Measurements from ENCODE around the gene HSD17B12.

Gene HSD17B12

GRCh38 chr11:43895601-43896000 lies 215.1 kb downstream of the HSD17B12 start:
- no peak overlapping the region for H3K14ac ChIP-seq (ENCODE audit: low read length)
- H2BK5ac ChIP-seq (ENCODE audit: low read length) = no peak overlapping the region
- H3K9me3 ChIP-seq (replicated peaks in 1 of 2; ENCODE audit: control insufficient read depth in 2 of 2, insufficient read depth in 1 of 2, low read depth in 1 of 2, low read length in 2 of 2) = peaks cover 0 to 5% of the 10 kb centered on the region in 2 donors
- no peak overlapping the region for H2AK5ac ChIP-seq (ENCODE audit: low read depth, low read length)
- H3K23ac ChIP-seq (ENCODE audit: low read depth, low read length, poor library complexity) = no peak overlapping the region
- no peaks in the 10 kb centered on the region for H3K27me3 ChIP-seq (ENCODE audit: control insufficient read depth in 3 of 3, insufficient read depth in 3 of 3, low read depth in 1 of 3, low read length in 3 of 3)
- no peak overlapping the region for H2BK120ac ChIP-seq (ENCODE audit: low read depth, low read length)
- no peak overlapping the region for H2BK12ac ChIP-seq (ENCODE audit: low read length)
- H3K27ac ChIP-seq (replicated peaks; ENCODE audit: low read length) = no peak overlapping the region
- H3K4me3 ChIP-seq (ENCODE audit: low read length in 2 of 2) = no peak overlapping the region
- no peak for DNase-seq (ENCODE audit: low spot score)
- peaks cover 15 to 96% of the 10 kb centered on the region in 2 donors for H3K36me3 ChIP-seq (replicated peaks in 1 of 2; ENCODE audit: control insufficient read depth in 2 of 2, insufficient read depth in 2 of 2, low read length in 2 of 2)
- H2BK15ac ChIP-seq (ENCODE audit: low read length) = no peak overlapping the region
- no CpG with 5 or more reads among the region's 2 CpGs for WGBS, 2 donors (ENCODE audit: extremely low coverage in 2 of 2, insufficient read length in 2 of 2, insufficient replicate concordance in 1 of 2)
- H3K4me1 ChIP-seq (ENCODE audit: control insufficient read depth in 2 of 2, insufficient read depth in 1 of 2, low read depth in 1 of 2, low read length in 2 of 2) = no peaks in the 10 kb centered on the region
- no peaks in the 10 kb centered on the region for H3K79me1 ChIP-seq (ENCODE audit: low read depth, low read length)
- no peak overlapping the region for H3K4me2 ChIP-seq (ENCODE audit: insufficient read depth, low read length, poor library complexity, severe bottlenecking)
- H3K9ac ChIP-seq (ENCODE audit: low read depth, low read length, poor library complexity) = no peak overlapping the region
- H4K8ac ChIP-seq (ENCODE audit: low read depth, low read length) = no peak overlapping the region
- no peak overlapping the region for H3K18ac ChIP-seq (ENCODE audit: low read length)
- H2AFZ ChIP-seq (ENCODE audit: low read length) = no peak overlapping the region
- no peak overlapping the region for H4K91ac ChIP-seq (ENCODE audit: low read depth, low read length, poor library complexity)
- no peak overlapping the region for H3K4ac ChIP-seq (ENCODE audit: low read length)

GRCh38 chr11:43898574-43898973 lies 218.0 kb downstream of the HSD17B12 start:
- Histone ChIP-seq H3K18ac (ENCODE audit: low read length) (no peak overlapping the region), H3K4ac (ENCODE audit: low read length) (no peak overlapping the region), H2AFZ (ENCODE audit: low read length) (no peak overlapping the region), H4K8ac (ENCODE audit: low read depth, low read length) (no peak overlapping the region), H3K4me3 (ENCODE audit: low read length in 2 of 2) (no peak overlapping the region), H3K9ac (ENCODE audit: low read depth, low read length, poor library complexity) (no peak overlapping the region), H2AK5ac (ENCODE audit: low read depth, low read length) (no peak overlapping the region), H3K4me2 (ENCODE audit: insufficient read depth, low read length, poor library complexity, severe bottlenecking) (no peak overlapping the region), H3K27me3 (ENCODE audit: control insufficient read depth in 3 of 3, insufficient read depth in 3 of 3, low read depth in 1 of 3, low read length in 3 of 3) (no peaks in the 10 kb centered on the region), H3K79me1 (ENCODE audit: low read depth, low read length) (no peaks in the 10 kb centered on the region), H3K27ac (replicated peaks; ENCODE audit: low read length) (no peak overlapping the region), H3K4me1 (ENCODE audit: control insufficient read depth in 2 of 2, insufficient read depth in 1 of 2, low read depth in 1 of 2, low read length in 2 of 2) (no peaks in the 10 kb centered on the region), H2BK12ac (ENCODE audit: low read length) (no peak overlapping the region), H3K9me3 (replicated peaks in 1 of 2; ENCODE audit: control insufficient read depth in 2 of 2, insufficient read depth in 1 of 2, low read depth in 1 of 2, low read length in 2 of 2) (peaks cover 0 to 5% of the 10 kb centered on the region in 2 donors), H3K14ac (ENCODE audit: low read length) (no peak overlapping the region), H3K36me3 (replicated peaks in 1 of 2; ENCODE audit: control insufficient read depth in 2 of 2, insufficient read depth in 2 of 2, low read length in 2 of 2) (peaks cover 17 to 96% of the 10 kb centered on the region in 2 donors), H2BK5ac (ENCODE audit: low read length) (no peak overlapping the region), H4K91ac (ENCODE audit: low read depth, low read length, poor library complexity) (no peak overlapping the region), H2BK15ac (ENCODE audit: low read length) (no peak overlapping the region), H2BK120ac (ENCODE audit: low read depth, low read length) (no peak overlapping the region), H3K23ac (ENCODE audit: low read depth, low read length, poor library complexity) (no peak overlapping the region)
- no peak for DNase-seq (ENCODE audit: low spot score)
- WGBS, 2 donors (ENCODE audit: extremely low coverage in 2 of 2, insufficient read length in 2 of 2, insufficient replicate concordance in 1 of 2) = no CpG with 5 or more reads among the region's 7 CpGs

- H3K18ac ChIP-seq (ENCODE audit: low read length) = no peak overlapping the region
- no peaks in the 10 kb centered on the region for H3K79me1 ChIP-seq (ENCODE audit: low read depth, low read length)
- H3K23ac ChIP-seq (ENCODE audit: low read depth, low read length, poor library complexity) = no peak overlapping the region
- H3K36me3 ChIP-seq (replicated peaks in 1 of 2; ENCODE audit: control insufficient read depth in 2 of 2, insufficient read depth in 2 of 2, low read length in 2 of 2) = peaks cover 18 to 96% of the 10 kb centered on the region in 2 donors
- no peak overlapping the region for H2BK5ac ChIP-seq (ENCODE audit: low read length)
- no peak overlapping the region for H3K27ac ChIP-seq (replicated peaks; ENCODE audit: low read length)
- no peak for DNase-seq (ENCODE audit: low spot score)
- no peak overlapping the region for H2AFZ ChIP-seq (ENCODE audit: low read length)
- no peak overlapping the region for H2BK120ac ChIP-seq (ENCODE audit: low read depth, low read length)
- H3K27me3 ChIP-seq (ENCODE audit: control insufficient read depth in 3 of 3, insufficient read depth in 3 of 3, low read depth in 1 of 3, low read length in 3 of 3) = no peaks in the 10 kb centered on the region
- H3K9ac ChIP-seq (ENCODE audit: low read depth, low read length, poor library complexity) = no peak overlapping the region
- H3K9me3 ChIP-seq (replicated peaks in 1 of 2; ENCODE audit: control insufficient read depth in 2 of 2, insufficient read depth in 1 of 2, low read depth in 1 of 2, low read length in 2 of 2) = peaks cover 0 to 5% of the 10 kb centered on the region in 2 donors
- H3K14ac ChIP-seq (ENCODE audit: low read length) = no peak overlapping the region
- no peak overlapping the region for H2BK12ac ChIP-seq (ENCODE audit: low read length)
- no peak overlapping the region for H3K4ac ChIP-seq (ENCODE audit: low read length)
- no peak overlapping the region for H4K91ac ChIP-seq (ENCODE audit: low read depth, low read length, poor library complexity)
- H3K4me1 ChIP-seq (ENCODE audit: control insufficient read depth in 2 of 2, insufficient read depth in 1 of 2, low read depth in 1 of 2, low read length in 2 of 2) = no peaks in the 10 kb centered on the region
- H4K8ac ChIP-seq (ENCODE audit: low read depth, low read length) = no peak overlapping the region
- no CpG with 5 or more reads among the region's 13 CpGs for WGBS, 2 donors (ENCODE audit: extremely low coverage in 2 of 2, insufficient read length in 2 of 2, insufficient replicate concordance in 1 of 2)
- H2AK5ac ChIP-seq (ENCODE audit: low read depth, low read length) = no peak overlapping the region
- no peak overlapping the region for H3K4me3 ChIP-seq (ENCODE audit: low read length in 2 of 2)
- H3K4me2 ChIP-seq (ENCODE audit: insufficient read depth, low read length, poor library complexity, severe bottlenecking) = no peak overlapping the region
- no peak overlapping the region for H2BK15ac ChIP-seq (ENCODE audit: low read length)
Measured at GRCh38 chr11:43899094-43899493, 218.6 kb downstream of the HSD17B12 start.

GRCh38 chr11:43901551-43901950 lies 221.0 kb downstream of the HSD17B12 start:
- H4K91ac ChIP-seq (ENCODE audit: low read depth, low read length, poor library complexity) = no peak overlapping the region
- H3K9ac ChIP-seq (ENCODE audit: low read depth, low read length, poor library complexity) = no peak overlapping the region
- no peak overlapping the region for H3K4me3 ChIP-seq (ENCODE audit: low read length in 2 of 2)
- H3K79me1 ChIP-seq (ENCODE audit: low read depth, low read length) = no peaks in the 10 kb centered on the region
- H2AFZ ChIP-seq (ENCODE audit: low read length) = no peak overlapping the region
- no peak overlapping the region for H3K14ac ChIP-seq (ENCODE audit: low read length)
- no peak overlapping the region for H3K23ac ChIP-seq (ENCODE audit: low read depth, low read length, poor library complexity)
- H3K27me3 ChIP-seq (ENCODE audit: control insufficient read depth in 3 of 3, insufficient read depth in 3 of 3, low read depth in 1 of 3, low read length in 3 of 3) = no peaks in the 10 kb centered on the region
- no peak overlapping the region for H3K4ac ChIP-seq (ENCODE audit: low read length)
- H2BK5ac ChIP-seq (ENCODE audit: low read length) = no peak overlapping the region
- DNase-seq (ENCODE audit: low spot score) = no peak
- H2BK12ac ChIP-seq (ENCODE audit: low read length) = no peak overlapping the region
- H2BK15ac ChIP-seq (ENCODE audit: low read length) = no peak overlapping the region
- peaks cover 0 to 5% of the 10 kb centered on the region in 2 donors for H3K9me3 ChIP-seq (replicated peaks in 1 of 2; ENCODE audit: control insufficient read depth in 2 of 2, insufficient read depth in 1 of 2, low read depth in 1 of 2, low read length in 2 of 2)
- WGBS, 2 donors (ENCODE audit: extremely low coverage in 2 of 2, insufficient read length in 2 of 2, insufficient replicate concordance in 1 of 2) = no CpG with 5 or more reads among the region's 4 CpGs
- no peak overlapping the region for H2AK5ac ChIP-seq (ENCODE audit: low read depth, low read length)
- no peak overlapping the region for H3K4me2 ChIP-seq (ENCODE audit: insufficient read depth, low read length, poor library complexity, severe bottlenecking)
- H3K27ac ChIP-seq (replicated peaks; ENCODE audit: low read length) = no peak overlapping the region
- H4K8ac ChIP-seq (ENCODE audit: low read depth, low read length) = no peak overlapping the region
- peaks cover 2 to 14% of the 10 kb centered on the region in 2 donors for H3K4me1 ChIP-seq (ENCODE audit: control insufficient read depth in 2 of 2, insufficient read depth in 1 of 2, low read depth in 1 of 2, low read length in 2 of 2)
- H3K18ac ChIP-seq (ENCODE audit: low read length) = no peak overlapping the region
- H3K36me3 ChIP-seq (replicated peaks in 1 of 2; ENCODE audit: control insufficient read depth in 2 of 2, insufficient read depth in 2 of 2, low read length in 2 of 2) = peaks cover 18 to 74% of the 10 kb centered on the region in 2 donors
- no peak overlapping the region for H2BK120ac ChIP-seq (ENCODE audit: low read depth, low read length)
